Urothelium cell line (cell line): Measurements from ENCODE around the gene OR7A10.

Source experiments
- DNase-seq: peaks from one replicate; pipeline ENCODE4 v3.0.0; 2011; ENCODE audit warnings: low spot score, mixed read lengths
- FAIRE-seq: peaks from 2 replicates; lab custom pipeline; 2011; peaks lifted over from hg19 to GRCh38; lab: Jason Lieb, UNC

OR7A10 gene

DNA sequence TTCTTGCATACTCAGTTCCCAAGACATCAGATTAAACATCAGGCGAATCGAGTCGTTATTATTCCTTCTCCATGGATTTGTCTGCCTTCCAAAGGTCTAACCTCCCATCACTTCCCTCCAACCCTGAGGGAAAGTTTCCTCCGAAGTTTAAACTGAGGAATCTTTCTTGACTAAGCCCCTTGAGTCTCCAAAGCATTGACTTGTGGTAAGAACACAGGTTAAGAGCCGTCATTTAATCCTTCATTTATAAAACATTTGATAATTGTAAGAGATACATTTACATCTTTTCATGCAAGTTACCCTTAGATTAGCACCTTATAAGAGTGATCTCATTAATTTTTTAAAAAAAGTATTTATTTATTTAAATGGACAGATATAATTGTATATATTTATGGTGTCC lies at the start of gene OR7A10:
TSS of gene OR7A10 (minus strand) at position 101 of the 400 bp plus-strand sequence. CDS start 7,045 bp downstream, outside the sequence.
- no peak for DNase-seq
- FAIRE-seq, result no peak

DNA sequence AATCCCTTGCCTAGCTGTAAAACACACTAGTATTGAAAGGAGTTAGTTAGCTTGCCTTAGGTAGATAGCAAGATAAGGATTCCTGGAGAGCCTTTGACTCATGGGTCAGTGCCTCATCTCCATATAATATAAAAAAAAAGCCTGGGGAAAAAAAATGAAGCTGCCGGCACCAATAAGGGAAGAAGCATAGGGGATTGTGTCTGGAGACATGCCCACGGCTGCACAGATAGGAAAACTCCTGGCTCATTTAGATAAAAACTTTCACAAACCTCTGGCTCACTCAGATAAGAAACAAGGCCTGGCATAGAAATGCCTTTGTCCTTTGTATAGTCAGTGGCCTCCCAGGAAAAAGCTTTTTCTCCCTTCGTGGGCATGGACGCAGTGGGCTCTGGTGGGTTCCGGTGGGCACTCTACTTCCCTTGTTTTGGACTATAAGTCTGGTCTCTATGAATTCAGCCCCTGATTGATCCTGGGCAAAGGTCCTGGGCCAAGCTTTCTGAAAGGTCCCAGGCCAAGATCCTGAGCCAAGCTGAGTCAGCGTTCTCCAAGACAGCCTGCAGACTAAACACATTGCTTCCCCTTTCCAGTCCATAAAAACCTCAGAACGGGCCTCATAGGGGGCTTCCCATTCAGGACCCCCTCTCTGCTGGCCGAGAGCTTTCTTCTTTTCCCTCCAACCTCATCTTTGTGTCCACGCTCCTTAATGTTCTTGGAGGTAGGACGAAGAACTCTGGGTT lies 42.1 kb upstream of the OR7A10 start:
- DNase-seq (no peak), FAIRE-seq (no peak)

DNA sequence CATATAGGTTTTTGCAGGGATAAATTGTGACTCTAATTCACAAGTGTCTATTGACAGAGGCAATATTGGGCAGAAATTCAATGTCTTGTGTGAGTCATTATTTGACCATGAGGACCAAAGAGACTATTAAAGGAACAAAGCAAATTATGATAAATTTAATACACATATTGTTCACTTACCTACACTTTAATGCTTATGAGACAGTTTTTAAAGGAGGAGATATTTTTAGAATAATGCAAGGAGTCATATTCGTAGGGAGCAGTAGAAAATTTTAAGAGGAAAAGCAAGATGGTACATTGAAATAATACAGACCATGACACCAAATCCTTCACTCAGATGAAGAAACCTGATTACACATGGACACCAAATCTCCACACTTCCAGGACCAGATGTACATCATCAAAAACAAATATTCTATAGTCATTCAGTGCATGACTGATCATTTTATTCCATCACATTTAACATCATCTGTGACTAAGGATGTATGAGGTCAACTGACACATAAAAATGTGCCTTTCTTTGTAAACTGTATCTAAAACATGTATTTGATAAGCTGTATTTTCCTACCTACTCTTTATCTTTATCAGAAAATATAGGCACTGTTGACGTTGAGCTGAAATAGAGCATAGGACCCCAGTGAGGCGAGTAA lies 41.4 kb upstream of the OR7A10 start:
- FAIRE-seq (no peak), DNase-seq (no peak)

DNA sequence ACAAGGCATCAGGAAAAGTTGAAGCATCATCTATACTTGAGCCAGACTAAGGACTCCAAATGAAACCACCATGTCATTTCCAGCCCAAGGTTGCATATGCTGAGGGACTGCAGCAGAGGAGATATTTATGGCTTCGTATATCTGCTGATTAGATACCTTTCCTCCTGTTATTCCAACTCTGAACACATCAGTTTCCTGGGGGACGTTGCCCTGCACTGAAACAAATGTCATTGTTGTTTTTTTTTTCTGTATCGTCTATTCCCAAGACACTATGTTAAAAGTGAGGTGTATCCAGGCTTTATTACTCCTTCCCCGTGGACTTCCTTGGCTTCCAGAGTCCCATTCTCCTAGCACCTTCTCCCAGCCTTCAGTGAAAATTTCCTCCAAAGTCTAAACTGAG lies 37.3 kb upstream of the OR7A10 start, which contains the start of gene OR7A17:
TSS of gene OR7A17 (minus strand) at position 101 of the 400 bp plus-strand sequence. CDS start 4,777 bp downstream, outside the sequence.
- FAIRE-seq, result no peak
- DNase-seq, result no peak

DNA sequence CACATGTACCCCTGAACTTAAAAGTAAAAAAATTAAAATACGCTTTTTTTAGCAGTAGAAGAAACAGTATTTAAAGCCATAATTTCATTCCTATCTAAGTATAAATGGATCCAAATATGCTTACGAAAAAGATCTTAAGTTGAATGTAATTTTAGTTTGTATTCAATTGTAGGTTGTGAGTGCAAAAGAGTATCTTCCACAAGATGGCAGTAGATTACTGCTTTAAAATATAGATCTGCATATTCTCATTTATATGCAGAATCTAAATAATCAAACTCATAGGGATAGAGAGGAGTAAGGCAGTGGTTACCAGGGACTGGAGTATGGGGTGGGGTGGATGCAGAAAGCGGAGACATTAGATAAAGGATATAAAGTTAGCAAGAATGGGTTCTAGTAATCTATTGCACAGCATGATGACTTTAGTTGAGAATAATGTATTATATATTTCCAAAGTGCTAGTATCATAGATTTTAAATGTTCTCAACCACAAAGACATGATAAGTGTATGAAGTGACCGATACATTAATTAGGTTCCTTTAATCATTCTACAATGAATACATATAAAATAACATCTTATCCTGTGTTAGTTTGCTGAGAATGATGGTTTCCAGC lies 23.0 kb upstream of the OR7A10 start:
- no peak for FAIRE-seq
- DNase-seq, result peak; percentile 5

DNA sequence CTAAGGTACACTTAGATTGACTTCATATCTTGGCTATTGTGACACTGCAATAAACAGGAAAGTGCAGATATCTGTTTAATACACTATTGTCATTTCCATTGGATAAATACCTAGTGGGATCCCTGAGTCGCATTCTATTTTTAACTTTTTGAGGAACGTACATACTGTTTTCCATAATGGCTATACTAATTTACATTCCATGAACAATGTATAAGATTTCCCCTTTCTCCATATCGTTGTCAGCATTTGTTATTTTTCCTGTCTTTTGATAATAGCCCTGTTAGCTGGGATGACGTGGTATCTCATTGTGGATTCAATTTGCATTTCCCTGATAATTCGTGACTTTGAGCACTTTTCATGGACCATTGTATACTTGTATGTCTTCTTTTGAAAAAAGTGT lies 19.8 kb upstream of the OR7A10 start:
- DNase-seq (no peak), FAIRE-seq (no peak)

DNA sequence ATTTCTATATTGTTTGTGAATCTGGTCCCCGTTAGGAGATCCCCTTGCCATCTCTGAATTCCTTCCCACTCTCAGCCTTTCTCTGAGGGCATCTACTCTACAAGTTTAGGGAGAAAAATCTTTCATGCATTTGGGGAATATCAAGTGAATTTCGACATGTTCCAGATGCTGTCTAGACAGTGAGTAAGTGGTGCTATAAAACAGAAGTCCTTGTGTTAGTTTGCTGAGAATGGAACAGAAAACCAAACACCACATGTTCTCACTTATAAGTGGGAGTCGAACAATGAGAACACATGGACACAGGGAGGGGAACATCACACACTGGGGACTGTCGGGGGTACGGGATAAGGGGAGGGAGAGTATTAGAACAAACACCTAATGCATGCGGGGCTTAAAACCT lies 5.1 kb downstream of the OR7A10 start:
- FAIRE-seq, result no peak
- no peak for DNase-seq

DNA sequence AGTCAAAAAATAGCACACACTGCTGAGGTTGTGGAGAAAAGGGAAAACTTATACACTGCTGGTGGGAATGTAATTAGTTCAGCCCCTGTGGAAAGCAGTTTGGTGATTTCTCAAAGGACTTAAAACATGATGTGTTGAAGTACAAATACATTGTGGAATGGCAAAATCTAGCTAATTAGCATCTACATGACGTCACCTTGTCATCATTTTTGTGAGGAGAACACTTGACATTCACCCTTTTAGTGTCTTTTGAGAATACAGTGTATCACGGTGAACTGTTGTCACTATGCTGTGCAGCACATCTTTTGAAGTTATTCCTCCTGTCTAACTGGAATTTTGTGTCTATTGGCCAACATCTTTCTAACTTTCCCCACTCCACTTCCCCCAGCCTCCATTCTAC lies 5.6 kb downstream of the OR7A10 start:
- no peak for FAIRE-seq

DNA sequence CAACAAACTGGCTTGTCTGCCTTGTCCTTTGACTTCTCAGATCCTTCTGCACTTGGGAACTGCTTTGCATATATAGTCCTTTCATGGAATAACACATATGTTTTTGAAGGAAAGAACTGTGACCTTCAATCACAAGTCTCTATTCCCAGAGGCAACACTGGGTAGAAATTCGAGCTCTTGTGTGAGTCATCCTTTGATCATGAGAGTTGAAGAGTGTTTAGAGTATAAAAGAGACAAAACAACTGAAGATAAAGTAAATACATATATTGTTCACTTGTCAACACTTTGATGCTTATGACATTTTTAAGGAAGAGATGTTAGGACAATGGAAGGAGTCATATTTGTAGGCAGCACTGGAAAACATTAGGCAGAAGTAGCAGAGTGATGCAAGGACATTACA lies 8.5 kb downstream of the OR7A10 start:
- DNase-seq, result no peak
- FAIRE-seq, result no peak

More for the DNA sequence above, 5.6 kb downstream of the OR7A10 start:
- no peak for DNase-seq

DNA sequence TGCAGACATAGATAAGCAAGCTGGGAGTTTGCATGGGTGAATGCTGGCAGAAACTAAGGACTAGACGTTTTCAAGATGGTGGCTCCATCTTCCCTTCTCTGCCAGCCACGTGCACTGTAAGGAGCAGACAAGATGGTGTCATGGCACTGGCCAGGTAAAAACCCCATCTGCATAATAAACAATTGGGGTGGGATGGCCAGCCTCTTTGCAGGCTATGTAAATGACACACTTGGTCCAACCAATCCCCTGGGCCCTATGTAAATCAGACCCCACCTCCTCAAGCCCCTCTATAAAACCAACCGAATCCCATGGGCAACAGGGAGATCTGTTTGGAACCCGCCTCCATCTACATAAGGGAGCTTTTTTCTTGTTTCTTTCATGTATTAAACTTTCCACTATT lies 11.3 kb downstream of the OR7A10 start:
- FAIRE-seq, result no peak
- no peak for DNase-seq

DNA sequence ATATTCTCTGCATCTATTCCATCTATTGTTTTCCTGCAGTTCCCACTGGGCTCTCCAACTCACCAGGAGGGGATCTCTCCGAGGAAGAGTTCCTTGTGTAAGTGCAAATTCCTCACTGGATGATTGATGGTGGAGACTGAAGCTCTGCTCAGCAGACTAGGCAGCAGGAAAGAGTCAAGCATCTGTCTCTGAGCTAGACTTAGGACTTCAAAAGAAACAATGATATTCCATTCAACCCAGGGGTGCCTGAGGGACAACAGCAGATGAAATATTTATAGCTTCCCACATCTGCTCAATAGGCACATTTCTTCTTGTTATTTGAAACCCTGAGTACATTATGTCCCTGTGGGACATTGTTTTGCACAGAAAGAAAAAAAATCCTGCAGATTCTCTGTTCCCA lies 13.7 kb downstream of the OR7A10 start, which contains the start of the genes OR7A5 and OR7C1:
TSS of gene OR7A5 (minus strand) at position 175 of the 400 bp plus-strand sequence. CDS start 6,944 bp downstream, outside the sequence.
TSS of gene OR7C1 (minus strand) at position 175 of the 400 bp plus-strand sequence. CDS start 35,049 bp downstream, outside the sequence.
- FAIRE-seq, result no peak

DNA sequence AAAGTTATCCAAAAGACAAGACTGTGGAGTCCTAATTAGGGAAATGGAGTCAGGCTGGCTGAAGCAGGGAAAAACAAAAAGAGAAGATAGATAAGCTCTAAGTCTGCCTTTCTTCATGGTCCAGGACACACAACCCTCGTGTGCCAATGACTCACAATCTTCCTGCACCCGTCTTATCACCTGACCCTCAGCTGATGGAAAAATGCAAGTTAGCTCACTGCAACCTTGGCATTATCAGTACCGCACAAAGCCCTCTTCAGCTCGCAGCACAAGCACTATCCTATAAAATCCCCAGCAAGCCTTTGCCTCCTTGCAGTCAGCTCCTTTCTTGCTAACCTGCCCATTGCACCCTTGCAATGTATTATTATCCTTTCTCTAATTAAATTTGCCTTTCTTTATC lies 18.0 kb downstream of the OR7A10 start:
- FAIRE-seq, result no peak
- no peak for DNase-seq

More for the DNA sequence above, 13.7 kb downstream of the OR7A10 start, which contains the start of the genes OR7A5 and OR7C1:
- peak; percentile 6 for DNase-seq

DNA sequence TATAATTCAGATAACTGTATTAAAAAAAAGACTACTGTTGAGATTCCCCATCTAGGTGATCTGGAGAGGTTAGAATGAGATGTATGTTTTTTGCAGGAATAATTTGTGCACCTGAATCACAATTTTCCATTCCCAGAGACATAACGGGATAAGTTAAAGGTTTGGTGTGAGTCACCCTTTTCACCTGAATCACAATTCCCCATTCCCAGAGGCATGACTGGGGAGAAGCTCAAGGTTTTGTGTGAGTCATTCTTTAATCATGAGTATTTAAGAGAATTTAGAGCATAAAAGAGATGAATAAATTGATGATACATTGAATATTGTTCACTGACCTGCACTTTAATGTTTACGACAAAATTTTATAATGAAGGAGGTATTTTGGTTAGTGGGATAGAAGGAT lies 22.7 kb downstream of the OR7A10 start:
- DNase-seq (peak; percentile 28), FAIRE-seq (no peak)

DNA sequence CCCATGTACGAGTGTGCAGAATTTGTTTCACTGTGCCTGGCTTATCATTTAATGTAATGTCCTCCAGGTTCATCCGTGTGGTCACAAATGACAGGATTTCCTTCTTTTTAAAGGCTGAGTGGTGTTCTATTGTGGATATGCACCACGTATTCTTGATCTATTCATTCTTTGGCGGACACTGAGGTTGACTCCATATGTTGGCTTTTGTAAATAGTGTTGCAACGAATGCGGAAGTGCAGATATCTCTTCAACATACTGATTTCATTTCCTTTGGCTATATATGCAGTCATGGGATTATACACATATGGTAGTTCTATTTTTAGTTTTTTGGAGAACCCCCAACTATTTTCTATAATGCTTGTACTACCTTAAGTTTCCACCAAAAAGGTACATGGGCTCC lies 26.8 kb downstream of the OR7A10 start:
- DNase-seq (no peak), FAIRE-seq (no peak)

DNA sequence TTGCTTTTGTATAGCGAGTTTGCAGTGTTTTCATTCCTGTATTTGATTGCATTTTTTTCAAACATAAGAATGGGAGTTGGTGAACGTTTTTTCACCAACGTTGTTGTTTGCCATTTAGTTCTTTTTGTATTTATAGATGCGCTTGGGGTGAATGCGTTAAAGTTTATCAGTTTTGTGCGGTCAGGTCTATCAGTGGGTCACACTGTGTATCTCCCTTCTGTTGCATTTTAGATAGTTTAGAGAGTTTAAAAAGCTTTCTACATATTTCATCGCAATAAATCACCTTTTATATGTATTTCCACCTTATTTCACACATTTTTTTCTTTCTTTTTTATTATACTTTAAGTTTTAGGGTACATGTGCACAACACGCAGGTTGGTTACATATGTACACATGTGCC lies 30.1 kb downstream of the OR7A10 start:
- DNase-seq (no peak), FAIRE-seq (no peak)

DNA sequence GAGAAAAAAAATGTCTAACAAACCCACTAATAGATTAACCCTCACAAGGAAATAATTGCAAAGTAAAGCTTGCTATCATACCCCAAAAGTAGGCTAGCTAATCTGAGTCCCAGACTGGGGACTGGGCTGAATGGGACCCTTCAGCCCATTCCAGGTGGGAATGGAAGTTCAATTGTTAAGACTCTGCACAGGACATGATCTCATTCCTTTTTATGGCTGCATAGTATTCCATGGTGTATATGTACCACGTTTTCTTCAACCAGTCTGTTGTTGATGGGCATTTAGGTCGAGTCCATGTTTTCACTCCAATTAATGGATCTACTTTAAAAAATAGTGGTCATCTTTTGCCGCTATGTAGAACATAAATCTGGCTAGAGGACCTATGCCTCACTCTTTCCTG lies 31.7 kb downstream of the OR7A10 start:
- no peak for DNase-seq
- FAIRE-seq, result no peak

DNA sequence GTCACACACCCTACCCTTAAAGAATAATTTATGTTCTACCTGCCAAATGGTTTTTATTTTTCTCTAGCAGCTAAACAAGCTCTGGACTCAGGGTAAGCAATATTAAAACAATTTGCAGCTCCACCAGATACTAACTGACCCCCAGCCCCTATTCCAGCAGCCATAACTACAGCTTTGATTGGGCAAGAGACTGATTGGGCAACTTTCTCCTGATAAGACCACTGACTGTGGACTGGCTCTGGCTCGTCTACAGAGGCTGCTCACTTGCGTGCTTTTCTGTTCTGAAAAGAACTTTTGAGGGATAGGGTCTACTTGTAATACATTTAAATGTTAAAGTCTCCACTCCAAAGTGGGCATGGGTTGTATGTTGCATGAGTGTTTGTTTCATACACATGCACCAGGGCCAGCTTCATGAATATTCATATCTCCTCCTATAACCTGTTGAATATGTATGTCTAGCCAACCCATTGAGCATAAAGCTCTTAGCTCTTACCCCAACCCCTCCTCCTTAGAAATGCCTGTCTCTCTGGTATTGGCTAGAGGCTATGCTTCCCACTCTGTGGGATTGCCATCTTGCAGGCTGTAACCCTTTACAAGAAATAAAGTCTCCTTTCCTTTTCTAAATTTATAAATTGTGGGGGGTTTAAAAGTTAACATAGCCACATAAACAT lies 33.6 kb downstream of the OR7A10 start:
- DNase-seq (no peak), FAIRE-seq (no peak)

DNA sequence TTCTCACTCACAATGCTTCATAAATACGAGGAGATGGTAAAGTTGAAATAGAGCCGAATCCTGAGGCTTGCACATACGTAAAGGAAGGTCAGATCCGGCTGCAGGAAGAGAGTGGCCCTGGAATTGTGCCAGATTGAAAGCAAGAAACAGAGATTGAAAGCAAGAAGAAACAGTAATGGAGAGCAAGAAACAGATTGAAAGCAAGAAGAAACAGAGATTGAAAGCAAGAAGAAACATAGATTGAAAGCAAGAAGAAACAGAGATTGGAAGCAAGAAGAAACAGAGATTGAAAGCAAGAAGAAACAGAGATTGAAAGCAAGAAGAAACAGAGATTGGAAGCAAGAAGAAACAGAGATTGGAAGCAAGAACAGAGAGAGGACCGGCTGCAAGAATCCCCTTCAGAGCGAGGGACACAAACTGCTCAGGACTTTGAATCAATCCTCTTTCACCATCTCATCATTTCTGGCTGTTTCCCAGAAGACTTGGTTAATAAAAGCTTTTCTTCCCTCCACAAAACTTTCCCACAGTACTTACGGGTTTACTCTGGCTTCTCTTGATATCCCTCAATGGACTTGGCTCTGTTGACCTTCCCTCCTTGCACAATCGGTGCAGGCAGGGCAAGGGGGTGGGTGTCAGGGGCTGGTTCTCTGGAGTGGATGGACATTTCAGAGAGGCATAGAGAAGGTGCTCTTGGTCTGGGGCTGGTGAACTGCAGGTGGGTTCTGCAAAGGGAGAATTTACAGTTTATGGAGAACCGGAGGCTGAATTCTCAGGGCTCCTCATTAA lies 39.3 kb downstream of the OR7A10 start:
- FAIRE-seq, result no peak
- no peak for DNase-seq

DNA sequence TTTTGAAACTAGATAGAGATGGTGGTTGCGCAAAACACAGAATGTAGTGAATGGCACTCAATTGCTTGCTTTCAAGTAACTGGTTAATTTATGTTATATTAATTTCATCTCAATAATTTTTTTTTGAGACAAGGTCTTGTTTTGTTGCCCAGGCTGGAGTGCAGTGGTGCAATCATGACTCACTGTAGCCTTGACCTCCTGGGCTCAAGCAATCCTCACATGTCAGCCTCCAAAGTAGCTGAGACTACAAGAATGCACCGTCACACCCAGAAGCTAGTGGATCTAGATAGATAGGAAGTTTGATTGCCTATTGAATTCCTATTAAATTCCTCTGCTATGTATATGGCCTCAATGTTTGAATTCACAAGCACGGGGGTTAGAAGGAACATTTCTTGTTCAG lies 44.0 kb downstream of the OR7A10 start:
- FAIRE-seq (no peak), DNase-seq (no peak)

DNA sequence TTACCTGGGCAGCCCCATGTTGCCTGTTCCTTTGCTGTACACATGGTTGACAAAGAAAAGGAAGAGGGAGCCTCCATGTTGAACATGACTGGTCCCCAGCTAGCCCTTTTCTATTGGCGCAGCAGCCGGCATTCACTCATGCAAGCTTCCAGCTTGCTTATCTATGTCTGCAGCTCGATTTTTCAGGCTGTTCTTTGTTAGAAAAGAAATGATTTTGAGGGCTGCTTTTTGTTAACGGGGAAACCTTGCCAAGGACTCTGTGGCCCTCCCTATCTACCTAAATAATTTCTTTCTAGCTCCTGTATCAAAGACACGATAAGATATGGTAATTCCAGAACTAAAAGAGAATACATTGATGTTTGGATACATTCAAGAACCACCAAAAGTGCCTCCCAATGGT lies 50.0 kb downstream of the OR7A10 start:
- FAIRE-seq (no peak), DNase-seq (no peak)
